HepG2 (cell line): ENCODE measurements around the gene ITGB2.

ENCODE experiments used
- CBX2 ChIP-seq, 2 experiments: fragments of 200-600 bp in 1 of 2; sonication (generic); formaldehyde crosslinking in 1 of 2; IDR thresholded peaks; 2 replicates each; pipeline versions ENCODE4 v1.7.0 to v1.8.1; 2018 to 2022; ENCODE audit warnings: low read depth in 2 of 2, low read length in 1 of 2, mild to moderate bottlenecking in 1 of 2, missing genetic modification reagents in 1 of 2
- CTCF ChIP-seq: sonication (generic); formaldehyde crosslinking; IDR thresholded peaks from 2 replicates; pipeline ENCODE4 v1.5.0; 2020; ENCODE audit warnings: mild to moderate bottlenecking, missing genetic modification reagents, moderate library complexity
- NCOA2 ChIP-seq: sonication (generic); formaldehyde crosslinking; IDR thresholded peaks from 2 replicates; pipeline ENCODE4 v1.8.0; 2022; ENCODE audit warnings: inconsistent platforms
- NR3C1 ChIP-seq: sonication (generic); formaldehyde crosslinking; IDR thresholded peaks from 2 replicates; pipeline ENCODE4 v1.4.0; 2020; ENCODE audit warnings: missing genetic modification reagents
- ZNF775 ChIP-seq: sonication (generic); formaldehyde crosslinking; IDR thresholded peaks from 2 replicates; pipeline ENCODE4 v1.4.0; 2020; ENCODE audit warnings: missing genetic modification reagents, mild to moderate bottlenecking, moderate library complexity, borderline replicate concordance

GRCh38 chr21:44919111-44919912 lies 1.4 kb downstream of the ITGB2 start:
- no peak for TF ChIP-seq NR3C1 (CRISPR knock-in tag)
- TF ChIP-seq NCOA2 (CRISPR knock-in tag), result no peak
- no peak for TF ChIP-seq ZNF775
- no peak for TF ChIP-seq CTCF (CRISPR knock-in tag)
- TF ChIP-seq CBX2 (IDR thresholded peaks at IDR 0.05; ENCODE audit: low read depth, low read length), result no peak
- no peak for TF ChIP-seq CBX2 (CRISPR knock-in tag; IDR thresholded peaks at IDR 0.05; ENCODE audit: low read depth)
